AG08396 (cell line): ENCODE data around the gene ERC1.

Experiments
- DNase-seq: peaks from one replicate; pipeline ENCODE4 v3.0.0; 2012; ENCODE audit warnings: low spot score, mixed read lengths

The ERC1 gene

DNA sequence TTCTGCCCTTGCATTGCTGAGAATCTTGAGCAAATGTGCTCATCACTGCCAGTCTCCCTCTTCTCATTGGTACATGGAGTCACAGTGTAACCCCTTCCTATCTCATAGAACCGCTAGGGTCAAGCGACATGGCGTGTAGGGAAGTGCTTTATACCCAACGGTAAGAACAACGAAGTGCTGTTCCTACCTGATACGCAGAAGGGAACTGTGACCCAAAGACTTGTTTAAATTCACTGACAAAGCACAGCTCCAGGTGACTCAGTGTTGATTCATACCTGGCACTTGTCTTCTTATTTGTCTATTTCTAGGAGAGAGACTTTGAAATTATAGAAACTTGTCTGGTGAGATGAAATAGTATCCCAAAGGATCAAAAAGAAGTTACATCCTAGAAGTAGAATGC, 549.7 kb downstream of the ERC1 start:
- DNase-seq, result no peak

DNA sequence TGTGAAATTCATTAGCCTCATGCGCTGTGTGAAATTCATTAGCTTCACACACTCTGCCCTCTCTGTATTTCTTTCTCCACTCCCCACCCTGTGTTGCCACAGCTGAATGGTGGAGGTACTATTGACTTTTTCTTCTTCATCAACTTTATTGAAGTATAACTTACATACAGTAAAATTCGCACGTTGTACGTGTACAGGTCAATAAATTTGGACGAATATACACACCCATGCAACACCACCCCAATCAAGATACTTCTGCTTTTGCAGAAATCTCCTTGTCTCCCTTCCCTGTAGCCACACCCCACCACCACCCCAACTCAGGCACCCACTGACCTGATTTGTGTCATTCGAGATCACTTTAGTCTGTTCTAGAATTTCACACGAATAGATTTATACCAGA, 551.6 kb downstream of the ERC1 start:
- DNase-seq, result no peak

DNA sequence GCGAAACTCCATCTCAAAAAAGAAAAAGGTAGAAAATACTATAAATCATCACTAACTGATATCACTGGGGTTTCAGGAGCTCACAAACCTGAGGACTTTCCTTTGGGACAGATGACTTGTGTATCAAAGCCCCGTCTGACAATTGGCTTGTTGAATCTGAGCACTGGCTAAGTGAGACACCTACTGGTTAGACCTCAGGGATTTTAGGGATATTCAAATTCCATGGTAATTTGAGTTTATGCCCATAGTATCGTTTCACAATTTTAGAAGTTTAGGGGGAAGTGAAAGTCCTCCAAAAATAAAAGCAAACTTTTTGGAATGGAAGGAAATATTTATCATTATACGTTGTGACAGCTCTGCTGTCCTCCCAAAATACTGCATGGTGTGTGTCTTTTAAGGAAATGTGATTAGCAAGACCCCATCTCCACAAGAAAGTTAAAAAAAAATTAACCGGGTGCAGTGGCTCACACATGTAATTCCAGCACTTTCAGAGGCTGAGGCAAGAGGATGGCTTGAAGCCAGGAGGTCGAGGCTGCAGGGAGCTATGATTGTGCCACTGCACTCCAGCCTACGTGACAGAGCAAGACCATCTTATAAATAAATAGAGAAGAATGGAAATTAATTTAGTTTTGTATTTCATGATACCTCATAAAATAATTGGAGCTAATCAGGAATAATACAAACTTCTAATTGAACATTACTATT, 554.1 kb downstream of the ERC1 start:
- no peak for DNase-seq
